A673 (cell line): Measurements from ENCODE around the gene MICAL3. TPM values are rescaled to one million over a fixed set of nuclear protein-coding genes. Genes with fewer than 3 reads are reported as not detected.

Experiments
- BruUV-seq: library from RNA; stranded (reverse); fragments of 400-500 nt; replicated peaks from 2 replicates; lab custom pipeline; 2021; lab: Mats Ljungman, UMichigan
- CTCF ChIA-PET: fragments of 300-600 bp; sonication (Branson Sonifier 250); formaldehyde crosslinking; loops from one replicate; lab custom pipeline; 2022; ENCODE audit warnings: antibody characterized with exemption; lab: Charles Lee
- POLR2A ChIA-PET: fragments of 300-600 bp; sonication (Branson Sonifier 250); formaldehyde crosslinking; loops from one replicate; lab custom pipeline; 2022; ENCODE audit warnings: antibody characterized with exemption; ENCODE audit not compliant: low non-redundant PET; lab: Charles Lee
- DNase-seq: peaks from one replicate; pipeline ENCODE4 v3.0.0-alpha.2; 2015; ENCODE audit warnings: low spot score
- H3K27ac ChIP-seq: fragments of 200-600 bp; sonication (generic); 2 replicates; pipeline ENCODE4 v1.5.1; 2016; ENCODE audit warnings: mixed run types, low read depth, mild to moderate bottlenecking, mixed read lengths, antibody characterized with exemption, low read length; ENCODE audit not compliant: poor library complexity, severe bottlenecking
- H3K27me3 ChIP-seq: fragments of 200-600 bp; sonication (generic); replicated peaks from 2 replicates; pipeline ENCODE4 v1.6.1; 2017; ENCODE audit warnings: mixed run types, low read depth, mild to moderate bottlenecking, mixed read lengths, antibody characterized with exemption, low read length; ENCODE audit not compliant: insufficient read depth, poor library complexity
- H3K36me3 ChIP-seq: fragments of 200-600 bp; sonication (generic); 2 replicates; pipeline ENCODE4 v1.6.1; 2016; ENCODE audit warnings: mixed run types, mild to moderate bottlenecking, mixed read lengths, antibody characterized with exemption, low read length; ENCODE audit not compliant: insufficient read depth, poor library complexity, severe bottlenecking
- H3K4me1 ChIP-seq: fragments of 200-600 bp; sonication (generic); 2 replicates; pipeline ENCODE4 v1.6.1; 2017; ENCODE audit warnings: mixed run types, mild to moderate bottlenecking, mixed read lengths, antibody characterized with exemption, low read length; ENCODE audit not compliant: insufficient read depth, poor library complexity, severe bottlenecking
- H3K4me3 ChIP-seq: fragments of 200-600 bp; sonication (generic); 2 replicates; pipeline ENCODE4 v1.5.1; 2016; ENCODE audit warnings: low read depth, mixed run types, mild to moderate bottlenecking, mixed read lengths, low read length; ENCODE audit not compliant: poor library complexity, severe bottlenecking
- H3K9me3 ChIP-seq: fragments of 200-600 bp; sonication (generic); 2 replicates; pipeline ENCODE4 v1.6.1; 2016; ENCODE audit warnings: mixed run types, low read depth, mild to moderate bottlenecking, mixed read lengths, antibody characterized with exemption, low read length; ENCODE audit not compliant: poor library complexity, severe bottlenecking
- EZH2 ChIP-seq: fragments of 200-600 bp; sonication (generic); IDR thresholded peaks from 2 replicates; pipeline ENCODE4 v1.6.1; 2017; ENCODE audit warnings: borderline replicate concordance, low read depth, mild to moderate bottlenecking, mixed read lengths, antibody characterized with exemption, low read length; ENCODE audit not compliant: poor library complexity, severe bottlenecking
- intact Hi-C: fragments of 100-400 bp; cut with micrococcal nuclease; formaldehyde crosslinking; loops from one replicate; pipeline ENCODE4 v1.10.0; 2022; ENCODE audit not compliant: unreplicated experiment
- total RNA-seq: library from RNA; stranded (reverse); gene quantifications from 2 replicates; pipeline ENCODE4 v1.2.3, GENCODE V29; 2021
- TF ChIP-seq, protein P1 (sequence below): fragments of 300-800, 200-600 bp; sonication (generic); conservative IDR thresholded peaks from 2 replicates; pipeline ENCODE4 v1.5.1; 2017; ENCODE audit warnings: low read depth, mild to moderate bottlenecking, antibody characterized with exemption, low read length, moderate library complexity, mixed read lengths

MICAL3 gene
- total RNA-seq, 1 experiment from 2014 or later: 63.6 TPM

DNA sequence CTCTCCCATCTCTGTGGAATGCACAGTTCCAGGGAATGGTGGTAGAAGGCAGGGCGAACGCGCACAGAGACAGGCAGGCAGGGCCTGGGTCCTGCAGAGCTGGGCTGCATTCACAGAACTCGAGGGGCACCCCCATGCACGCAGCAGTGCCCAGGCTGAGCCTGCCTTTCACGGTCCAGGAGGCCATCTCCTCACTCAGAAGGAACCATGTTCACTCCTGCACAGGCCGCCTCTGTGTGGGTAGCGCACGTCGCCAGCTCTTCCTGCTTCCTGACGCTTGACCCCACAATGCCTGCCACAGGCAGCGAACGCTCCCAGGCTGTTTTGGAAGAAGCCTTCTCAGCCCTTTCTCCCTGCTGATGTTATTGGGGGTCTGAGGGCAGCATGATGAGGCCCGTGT is 151.2 kb downstream of the MICAL3 start:
- Histone ChIP-seq H3K4me3 (no peak overlapping the region), H3K27me3 (no peaks in the 10 kb centered on the region), H3K27ac (no peak overlapping the region), H3K9me3 (no peaks in the 10 kb centered on the region), H3K4me1 (no peaks in the 10 kb centered on the region), H3K36me3 (peaks cover 8% of the 10 kb centered on the region)
- intact Hi-C loops: no loop called here
- DNase-seq: no peak
- BruUV-seq: no TSS peak
- no peak for TF ChIP-seq EZH2
- TF ChIP-seq, protein P1, sequence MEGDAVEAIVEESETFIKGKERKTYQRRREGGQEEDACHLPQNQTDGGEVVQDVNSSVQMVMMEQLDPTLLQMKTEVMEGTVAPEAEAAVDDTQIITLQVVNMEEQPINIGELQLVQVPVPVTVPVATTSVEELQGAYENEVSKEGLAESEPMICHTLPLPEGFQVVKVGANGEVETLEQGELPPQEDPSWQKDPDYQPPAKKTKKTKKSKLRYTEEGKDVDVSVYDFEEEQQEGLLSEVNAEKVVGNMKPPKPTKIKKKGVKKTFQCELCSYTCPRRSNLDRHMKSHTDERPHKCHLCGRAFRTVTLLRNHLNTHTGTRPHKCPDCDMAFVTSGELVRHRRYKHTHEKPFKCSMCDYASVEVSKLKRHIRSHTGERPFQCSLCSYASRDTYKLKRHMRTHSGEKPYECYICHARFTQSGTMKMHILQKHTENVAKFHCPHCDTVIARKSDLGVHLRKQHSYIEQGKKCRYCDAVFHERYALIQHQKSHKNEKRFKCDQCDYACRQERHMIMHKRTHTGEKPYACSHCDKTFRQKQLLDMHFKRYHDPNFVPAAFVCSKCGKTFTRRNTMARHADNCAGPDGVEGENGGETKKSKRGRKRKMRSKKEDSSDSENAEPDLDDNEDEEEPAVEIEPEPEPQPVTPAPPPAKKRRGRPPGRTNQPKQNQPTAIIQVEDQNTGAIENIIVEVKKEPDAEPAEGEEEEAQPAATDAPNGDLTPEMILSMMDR: no peak
- ChIA-PET POLR2A (no interaction called here), CTCF (no interaction called here)

DNA sequence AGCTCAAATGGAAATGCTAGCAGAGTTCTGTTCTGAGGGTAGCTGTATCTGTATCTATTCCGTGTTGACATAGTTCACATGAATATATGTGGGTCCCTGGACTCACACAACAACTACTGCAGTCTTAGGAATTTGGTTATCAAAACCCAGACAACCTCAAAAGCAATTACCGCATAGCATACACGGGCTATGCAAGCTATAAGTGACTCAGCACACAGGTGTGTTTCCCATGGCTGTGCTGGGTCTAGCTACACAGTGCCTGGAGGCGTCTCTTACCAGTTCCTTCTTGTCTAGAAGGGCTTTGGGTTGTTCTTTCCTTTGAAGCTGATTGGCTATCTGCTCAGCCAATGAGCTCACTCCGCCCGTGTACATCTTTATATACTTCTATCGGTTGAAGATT is 151.9 kb downstream of the MICAL3 start:
- TF ChIP-seq, protein P1: no peak
- no peak for TF ChIP-seq EZH2
- POLR2A ChIA-PET: no interaction called here
- Histone ChIP-seq H3K4me3 (no peak overlapping the region), H3K4me1 (no peaks in the 10 kb centered on the region), H3K27me3 (no peaks in the 10 kb centered on the region), H3K9me3 (no peaks in the 10 kb centered on the region), H3K27ac (no peak overlapping the region), H3K36me3 (peaks cover 8% of the 10 kb centered on the region)
- CTCF ChIA-PET: no interaction called here
- DNase-seq: no peak
- BruUV-seq: no TSS peak
- intact Hi-C loops: no loop called here

DNA sequence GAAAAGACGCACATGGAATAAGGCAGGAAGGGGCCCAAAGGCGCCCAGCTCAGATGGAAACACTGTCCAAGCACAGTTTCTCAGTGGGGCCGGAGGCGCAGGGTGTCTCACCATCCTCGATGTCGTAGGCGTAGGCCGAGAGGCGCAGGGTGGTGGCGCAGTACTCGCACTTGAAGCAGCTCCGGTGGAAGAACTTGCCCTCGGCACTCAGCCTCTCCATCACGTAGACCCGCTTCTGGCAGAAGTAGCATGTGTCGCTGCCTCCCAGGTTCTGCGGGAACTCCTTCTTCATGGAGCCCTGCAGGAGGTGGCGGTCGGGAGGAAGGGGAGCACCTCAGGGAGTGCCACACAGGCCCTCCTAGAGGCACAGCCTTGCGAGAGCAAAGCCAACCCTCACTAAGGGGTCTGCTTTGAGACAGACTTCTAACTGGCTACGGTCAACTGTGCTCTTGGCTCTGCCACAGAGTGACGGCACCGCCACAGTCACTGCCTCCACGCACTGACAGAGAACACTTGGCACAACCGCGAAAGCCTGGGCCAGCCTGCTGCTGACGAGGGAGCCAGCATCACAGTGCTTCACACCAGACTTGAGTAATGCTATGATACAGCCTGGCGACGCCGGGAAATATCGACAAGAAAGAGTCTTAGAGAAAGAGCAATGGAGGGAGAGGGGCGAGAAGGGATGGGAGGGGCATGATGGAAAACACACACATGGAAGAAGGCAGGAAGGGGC is 152.5 kb downstream of the MICAL3 start:
- H3K27ac ChIP-seq: no peak overlapping the region
- ChIA-PET POLR2A (no interaction called here), CTCF (no interaction called here)
- H3K4me3 ChIP-seq: no peak overlapping the region
- no peaks in the 10 kb centered on the region for H3K4me1 ChIP-seq
- intact Hi-C loops: no loop called here
- no peaks in the 10 kb centered on the region for H3K9me3 ChIP-seq
- BruUV-seq: no TSS peak
- no peak for TF ChIP-seq EZH2
- TF ChIP-seq, protein P1: no peak
- peaks cover 8% of the 10 kb centered on the region for H3K36me3 ChIP-seq
- no peaks in the 10 kb centered on the region for H3K27me3 ChIP-seq
- no peak for DNase-seq
